Keratinocyte (primary cell): Measurements from ENCODE around the gene EMX2. TPM values are rescaled to one million over a fixed set of nuclear protein-coding genes. Genes with fewer than 3 reads are reported as not detected.

Experiments
- DNase-seq: peaks from one replicate; pipeline ENCODE4 v3.0.0-alpha.2; 2011; ENCODE audit warnings: low read depth, missing footprints, low spot score
- FAIRE-seq: peaks from 2 replicates; lab custom pipeline; 2011; peaks lifted over from hg19 to GRCh38; lab: Jason Lieb, UNC
- H2AFZ ChIP-seq: 2 replicates; pipeline ENCODE4 v1.6.0; 2012; ENCODE audit warnings: low read length, control low read depth, inconsistent platforms; ENCODE audit not compliant: control insufficient read depth
- H3K27ac ChIP-seq: 2 replicates; pipeline ENCODE4 v1.5.1; 2011; ENCODE audit warnings: low read length; ENCODE audit not compliant: control insufficient read depth, insufficient read depth
- H3K27me3 ChIP-seq: 3 replicates; pipeline ENCODE4 v1.6.0; 2011; ENCODE audit warnings: low read length; ENCODE audit not compliant: control insufficient read depth, insufficient read depth; ENCODE audit errors: extremely low read depth
- H3K36me3 ChIP-seq, 2 experiments: 2 replicates in 1 of 2; 3 replicates in 1 of 2; pipeline ENCODE4 v1.5.1; 2011; ENCODE audit warnings: low read length in 2 of 2, mild to moderate bottlenecking in 1 of 2; ENCODE audit not compliant: control insufficient read depth in 2 of 2, insufficient read depth in 2 of 2; ENCODE audit errors: extremely low read depth in 1 of 2
- H3K4me1 ChIP-seq: 3 replicates; pipeline ENCODE4 v1.5.1; 2011; ENCODE audit warnings: low read length; ENCODE audit not compliant: control insufficient read depth, insufficient read depth; ENCODE audit errors: extremely low read depth
- H3K4me2 ChIP-seq: 3 replicates; pipeline ENCODE4 v1.6.0; 2011; ENCODE audit warnings: low read depth, low read length; ENCODE audit not compliant: control insufficient read depth, insufficient read depth; ENCODE audit errors: extremely low read depth
- H3K4me3 ChIP-seq, 3 experiments: fragments of 200-600 bp in 1 of 3; sonication (generic) in 1 of 3; 2 replicates in 2 of 3; 3 replicates in 1 of 3; pipeline ENCODE4 v1.5.1; 2011 to 2016; ENCODE audit warnings: low read length in 3 of 3, mild to moderate bottlenecking in 3 of 3, control low read depth in 2 of 3, inconsistent platforms in 1 of 3, low read depth in 1 of 3, mixed read lengths in 1 of 3, mixed run types in 1 of 3, moderate library complexity in 1 of 3; ENCODE audit not compliant: control insufficient read depth in 2 of 3, insufficient read depth in 2 of 3; ENCODE audit errors: extremely low read depth in 1 of 3
- H3K79me2 ChIP-seq: 2 replicates; pipeline ENCODE4 v1.6.0; 2012; ENCODE audit warnings: low read length; ENCODE audit not compliant: control insufficient read depth, insufficient read depth
- H3K9ac ChIP-seq: 3 replicates; pipeline ENCODE4 v1.6.0; 2011; ENCODE audit warnings: low read length; ENCODE audit not compliant: control insufficient read depth, insufficient read depth; ENCODE audit errors: extremely low read depth
- H3K9me1 ChIP-seq: 3 replicates; pipeline ENCODE4 v1.6.0; 2011; ENCODE audit warnings: low read length; ENCODE audit not compliant: control insufficient read depth, insufficient read depth; ENCODE audit errors: extremely low read depth
- H3K9me3 ChIP-seq: 2 replicates; pipeline ENCODE4 v1.5.1; 2012; ENCODE audit warnings: low read depth, low read length; ENCODE audit not compliant: control insufficient read depth
- H4K20me1 ChIP-seq: 3 replicates; pipeline ENCODE4 v1.6.0; 2011; ENCODE audit warnings: low read length; ENCODE audit not compliant: control insufficient read depth, insufficient read depth; ENCODE audit errors: extremely low read depth
- CTCF ChIP-seq, 3 experiments: IDR thresholded peaks in 1 of 3; conservative IDR thresholded peaks in 1 of 3; optimal IDR thresholded peaks in 1 of 3; 2 replicates in 2 of 3; 3 replicates in 1 of 3; pipeline versions ENCODE3 to v1.5.1; 2011; ENCODE audit warnings: low read length in 3 of 3, mild to moderate bottlenecking in 3 of 3, moderate library complexity in 2 of 3, control low read depth in 1 of 3, inconsistent platforms in 1 of 3; ENCODE audit not compliant: insufficient read depth in 2 of 3; ENCODE audit errors: extremely low read depth in 1 of 3
- EZH2 ChIP-seq: IDR thresholded peaks from one replicate; pipeline ENCODE4 v1.6.1; 2012; ENCODE audit warnings: inconsistent platforms, mild to moderate bottlenecking, low read length, moderate library complexity
- dilution Hi-C: fragments of 300-500 bp; cut with MboI; formaldehyde crosslinking; loops from one replicate; pipeline ENCODE4 v1.7.0; 2020; ENCODE audit warnings: low sequenced_read_pairs; ENCODE audit not compliant: extremely low pct_ligation_motif_present
- polyA plus RNA-seq, 5 experiments: library from polyadenylated mRNA; depleted of rRNA in 3 of 5; stranded (reverse) in 3 of 5; stranded (forward) in 1 of 5; unstranded in 1 of 5; fragments of >200 nt; gene quantifications; 1 replicate in 1 of 5; 2 replicates in 3 of 5; 3 replicates in 1 of 5; pipeline versions ENCODE4 v1.2.1 to v1.2.3, GENCODE V29; 2011 to 2012; ENCODE audit warnings: missing spikeins in 2 of 5, low read depth in 1 of 5, low replicate concordance in 1 of 5

Gene EMX2
- polyA plus RNA-seq, 1 donor (not counting 4 experiments of a cell fraction or from before 2014, with no cell fraction given) = 2.8 TPM

- no peak for FAIRE-seq
- peaks cover 47% of the 10 kb centered on the region for H3K27me3 ChIP-seq
- H3K4me3 ChIP-seq = peak overlapping the region in 2 of 3 experiments; percentile 49
Observed at GRCh38 chr10:117553815-117554172, 11.2 kb downstream of the EMX2 start.

GRCh38 chr10:117554241-117554814 is 11.8 kb downstream of the EMX2 start:
- DNase-seq (no peak), FAIRE-seq (no peak)
- no peak overlapping the region for H2AFZ ChIP-seq
- no peaks in the 10 kb centered on the region for H4K20me1 ChIP-seq
- H3K9me1 ChIP-seq = no peaks in the 10 kb centered on the region
- no peak overlapping the region for H3K4me2 ChIP-seq
- no peaks in the 10 kb centered on the region for H3K36me3 ChIP-seq
- H3K27ac ChIP-seq = no peak overlapping the region
- no peaks in the 10 kb centered on the region for H3K79me2 ChIP-seq
- peaks cover 7% of the 10 kb centered on the region for H3K4me1 ChIP-seq
- peaks cover 47% of the 10 kb centered on the region for H3K27me3 ChIP-seq
- no peak overlapping the region for H3K4me3 ChIP-seq
- H3K9me3 ChIP-seq = no peaks in the 10 kb centered on the region
- dilution Hi-C loops = no loop called here
- TF ChIP-seq CTCF (optimal IDR thresholded peaks at IDR 0.05 in 1 of 3, IDR thresholded peaks at IDR 0.05 in 1 of 3, conservative IDR thresholded peaks at IDR 0.05 in 1 of 3; ENCODE audit: extremely low read depth in 1 of 3, insufficient read depth in 2 of 3, low read length in 3 of 3) (no peak), EZH2 (no peak)
- no peak overlapping the region for H3K9ac ChIP-seq

More at GRCh38 chr10:117553815-117554172, 11.2 kb downstream of the EMX2 start:
- Histone ChIP-seq H2AFZ (peak overlapping the region; percentile 33), H3K36me3 (no peaks in the 10 kb centered on the region), H3K79me2 (no peaks in the 10 kb centered on the region), H3K4me2 (peak overlapping the region; percentile 64), H3K9me1 (no peaks in the 10 kb centered on the region), H3K27ac (no peak overlapping the region), H3K9me3 (no peaks in the 10 kb centered on the region), H3K9ac (no peak overlapping the region), H3K4me1 (peaks cover 7% of the 10 kb centered on the region), H4K20me1 (no peaks in the 10 kb centered on the region)
- DNase-seq = no peak
- dilution Hi-C loops = no loop called here
- TF ChIP-seq CTCF (optimal IDR thresholded peaks at IDR 0.05 in 1 of 3, IDR thresholded peaks at IDR 0.05 in 1 of 3, conservative IDR thresholded peaks at IDR 0.05 in 1 of 3; ENCODE audit: extremely low read depth in 1 of 3, insufficient read depth in 2 of 3, low read length in 3 of 3) (no peak), EZH2 (no peak)
